NT2/D1 (cell line): Measurements from ENCODE around the gene ZFR.

Source experiments
- SUZ12 ChIP-seq: IDR thresholded peaks from 2 replicates; pipeline ENCODE4 v1.6.1; 2011; ENCODE audit not compliant: insufficient read length, insufficient read depth; ENCODE audit errors: extremely low read depth
- YY1 ChIP-seq: IDR thresholded peaks from 2 replicates; pipeline ENCODE4 v1.6.1; 2011; ENCODE audit not compliant: insufficient read length, insufficient read depth

GRCh38 chr5:32343058-32343672 is 101.4 kb downstream of the ZFR start:
- TF ChIP-seq SUZ12 (no peak), YY1 (no peak)
